ENCODE measurements around the gene SLC25A26.

DNA sequence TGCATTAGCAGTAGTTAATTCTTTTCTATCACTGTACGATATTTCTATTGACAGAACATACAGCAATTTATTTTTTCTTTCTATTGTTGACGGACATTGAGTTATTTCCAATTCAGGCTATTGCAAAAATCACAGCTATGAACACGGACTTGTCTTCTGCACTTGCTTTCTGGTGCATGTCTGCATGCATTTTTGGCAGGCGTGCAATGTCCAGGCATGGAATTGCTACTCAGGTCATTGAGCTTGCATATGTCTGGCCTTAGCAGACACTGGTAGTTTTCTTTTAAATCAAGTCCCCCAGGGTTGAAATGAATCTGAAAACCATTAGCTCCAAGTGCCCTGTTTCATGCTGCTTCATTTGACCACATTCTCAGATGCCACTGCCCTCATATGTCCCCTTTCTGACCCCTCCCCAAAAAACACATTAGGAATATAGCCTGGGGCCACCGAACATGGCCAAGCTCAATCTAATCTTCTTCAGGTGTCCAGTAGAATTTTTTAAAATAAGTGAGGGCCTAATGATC is 207.2 kb downstream of the SLC25A26 start:
- TF ChIP-seq SUZ12 (IDR thresholded peaks at IDR 0.05; ENCODE audit: extremely low read depth, insufficient read depth, insufficient read length): no peak
- no peak for TF ChIP-seq YY1 (IDR thresholded peaks at IDR 0.05; ENCODE audit: insufficient read depth, insufficient read length)
- no peak for TF ChIP-seq ZNF274 (IDR thresholded peaks at IDR 0.05; ENCODE audit: low read depth, low read length)
